DOHH2 (cell line): Measurements from ENCODE around the gene SYNGR2.

Source experiments
- EZH2phosphoT487 ChIP-seq: fragments of 200-600 bp; sonication (generic); IDR thresholded peaks from 2 replicates; pipeline ENCODE4 v1.6.1; 2017; ENCODE audit warnings: borderline replicate concordance, mild to moderate bottlenecking, antibody characterized with exemption, low read length, moderate library complexity, mixed read lengths
- TF ChIP-seq, protein P1 (sequence below): fragments of 200-600 bp; sonication (generic); IDR thresholded peaks from one replicate; pipeline ENCODE4 v1.5.1; 2014; ENCODE audit warnings: antibody characterized with exemption, mild to moderate bottlenecking, low read depth, low read length; ENCODE audit not compliant: poor library complexity, severe bottlenecking

DNA sequence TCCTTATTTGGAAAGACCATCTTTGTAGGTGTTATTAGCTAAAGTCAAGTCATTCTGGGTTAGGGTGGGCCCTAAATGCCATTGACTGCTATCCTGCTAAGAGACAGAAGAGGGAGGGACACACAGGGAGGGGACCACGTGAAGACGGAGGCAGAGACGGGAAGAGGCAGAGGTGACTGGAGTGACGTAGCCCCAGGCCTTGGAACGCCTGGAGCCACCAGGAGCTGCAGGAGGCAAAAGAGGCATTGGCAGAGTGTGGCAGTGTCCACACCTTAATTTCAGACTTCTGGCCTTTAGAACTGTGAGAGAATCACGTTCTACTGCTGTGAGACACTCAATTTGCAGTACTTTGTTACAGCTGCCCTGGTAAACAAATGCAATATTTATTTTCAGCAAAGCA lies 32.1 kb downstream of the SYNGR2 start:
- TF ChIP-seq, protein P1, sequence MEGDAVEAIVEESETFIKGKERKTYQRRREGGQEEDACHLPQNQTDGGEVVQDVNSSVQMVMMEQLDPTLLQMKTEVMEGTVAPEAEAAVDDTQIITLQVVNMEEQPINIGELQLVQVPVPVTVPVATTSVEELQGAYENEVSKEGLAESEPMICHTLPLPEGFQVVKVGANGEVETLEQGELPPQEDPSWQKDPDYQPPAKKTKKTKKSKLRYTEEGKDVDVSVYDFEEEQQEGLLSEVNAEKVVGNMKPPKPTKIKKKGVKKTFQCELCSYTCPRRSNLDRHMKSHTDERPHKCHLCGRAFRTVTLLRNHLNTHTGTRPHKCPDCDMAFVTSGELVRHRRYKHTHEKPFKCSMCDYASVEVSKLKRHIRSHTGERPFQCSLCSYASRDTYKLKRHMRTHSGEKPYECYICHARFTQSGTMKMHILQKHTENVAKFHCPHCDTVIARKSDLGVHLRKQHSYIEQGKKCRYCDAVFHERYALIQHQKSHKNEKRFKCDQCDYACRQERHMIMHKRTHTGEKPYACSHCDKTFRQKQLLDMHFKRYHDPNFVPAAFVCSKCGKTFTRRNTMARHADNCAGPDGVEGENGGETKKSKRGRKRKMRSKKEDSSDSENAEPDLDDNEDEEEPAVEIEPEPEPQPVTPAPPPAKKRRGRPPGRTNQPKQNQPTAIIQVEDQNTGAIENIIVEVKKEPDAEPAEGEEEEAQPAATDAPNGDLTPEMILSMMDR = no peak
- TF ChIP-seq EZH2phosphoT487 = no peak
